GM10266 (cell line): ENCODE results near the gene GPANK1.

Source experiments
- DNase-seq: peaks from one replicate; pipeline ENCODE4 v3.0.0; 2012; ENCODE audit errors: extremely low spot score
- CTCF ChIP-seq: IDR thresholded peaks from 2 replicates; pipeline ENCODE4 v1.5.1; 2012; ENCODE audit warnings: mild to moderate bottlenecking, low read depth; ENCODE audit not compliant: control insufficient read depth, insufficient read depth; ENCODE audit errors: missing control alignments

Gene GPANK1

GRCh38 chr6:31665501-31666336 is 922 bp upstream of the GPANK1 start, which contains the start of gene CSNK2B:
TSS of gene CSNK2B (plus strand) at chr6:31666080. CDS start at chr6:31666832, 752 bp downstream.
- peak; percentile 95 for DNase-seq
- TF ChIP-seq CTCF = no peak

GRCh38 chr6:31663961-31664789 is 622 bp downstream of the GPANK1 start:
- DNase-seq = no peak
- no peak for TF ChIP-seq CTCF

- TF ChIP-seq CTCF = no peak
- no peak for DNase-seq
These were observed 1.5 kb downstream of the GPANK1 start for GRCh38 chr6:31663126-31663960.

- DNase-seq = no peak
- no peak for TF ChIP-seq CTCF
These were observed 2.6 kb downstream of the GPANK1 start for GRCh38 chr6:31662124-31662723.

GRCh38 chr6:31661262-31662123 is 3.3 kb downstream of the GPANK1 start:
- DNase-seq = no peak
- no peak for TF ChIP-seq CTCF
